GM18502 (cell line): ENCODE data around the gene FBXL20.

Experiments used
- ATAC-seq: cut with Tn5 transposase; IDR thresholded peaks from one replicate; pipeline ENCODE4 v1.9.1; 2021; ENCODE audit warnings: mild to moderate bottlenecking; ENCODE audit not compliant: unreplicated experiment, poor library complexity

Gene FBXL20

DNA sequence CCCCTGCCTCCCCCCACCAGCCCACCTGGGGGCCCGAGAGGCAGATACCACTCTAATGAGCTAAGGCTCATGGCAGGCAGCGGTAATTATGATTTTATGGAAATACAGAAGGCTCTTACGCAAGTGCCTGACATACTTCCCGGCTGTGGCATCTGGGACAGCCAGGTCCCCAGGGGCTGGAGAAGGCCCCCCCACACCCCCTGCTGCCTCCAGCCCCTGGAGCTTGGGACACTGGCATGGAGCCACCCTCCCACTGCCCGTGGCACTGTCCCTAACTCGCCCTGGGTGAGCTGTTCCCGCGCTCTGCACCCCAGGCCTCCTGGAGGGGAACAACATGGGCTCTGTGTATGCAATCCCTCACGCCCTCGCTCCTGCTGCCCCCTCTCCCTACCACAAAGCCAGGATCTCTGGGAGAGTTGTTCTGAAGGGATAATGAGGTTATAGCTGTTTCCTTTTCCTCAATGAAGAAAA lies 170.3 kb downstream of the FBXL20 start:
- ATAC-seq, result no peak

DNA sequence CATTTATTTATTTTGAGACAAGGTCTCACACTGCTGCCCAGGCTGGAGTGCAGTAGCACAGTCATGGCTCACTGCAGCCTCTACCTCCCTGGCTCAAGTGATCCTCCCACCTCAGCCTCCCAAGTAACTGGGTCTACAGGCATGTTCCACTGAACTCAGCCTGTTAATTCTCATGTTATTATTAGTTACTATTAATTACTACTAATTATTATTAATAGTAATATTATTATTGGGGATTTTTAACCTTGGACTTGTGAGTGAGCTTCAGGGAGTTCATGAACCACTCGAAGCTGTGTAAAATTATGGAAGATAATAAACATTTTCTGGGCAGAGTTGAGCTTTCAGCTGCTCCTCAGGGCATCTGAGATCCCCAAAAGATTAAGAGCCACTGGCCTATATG lies 171.1 kb downstream of the FBXL20 start:
- ATAC-seq, result no peak

DNA sequence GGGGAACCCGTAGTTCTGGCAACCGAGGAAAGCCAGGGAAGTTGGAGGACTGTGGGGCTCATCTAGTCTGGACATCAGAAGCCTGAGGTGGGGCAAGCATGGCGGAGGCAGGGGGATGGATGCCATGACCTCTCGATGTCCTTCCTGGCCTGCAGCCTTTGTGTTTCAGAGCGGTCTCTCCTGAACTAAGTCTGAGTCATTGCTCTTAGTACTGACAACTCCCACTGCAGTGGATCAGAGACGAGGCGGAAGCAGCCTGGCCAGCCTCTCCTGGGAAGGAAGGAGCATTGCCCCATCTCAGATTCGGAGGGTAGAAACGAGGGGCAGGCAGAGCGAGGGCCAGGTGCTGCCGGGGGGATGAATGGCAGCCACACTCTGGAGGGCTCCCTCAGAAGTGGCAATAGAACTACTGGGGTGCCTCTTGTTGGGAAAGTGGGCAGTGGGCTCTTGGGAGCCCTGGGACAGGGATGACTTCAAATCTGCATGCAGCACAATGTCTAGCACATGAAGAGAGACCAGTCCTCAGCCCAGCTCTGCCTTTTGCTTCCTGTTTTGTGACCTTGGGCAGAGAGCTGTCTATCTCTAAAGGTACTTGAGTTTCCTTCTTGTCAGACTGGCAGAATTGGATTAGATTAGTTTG lies 172.0 kb downstream of the FBXL20 start:
- ATAC-seq, result no peak

DNA sequence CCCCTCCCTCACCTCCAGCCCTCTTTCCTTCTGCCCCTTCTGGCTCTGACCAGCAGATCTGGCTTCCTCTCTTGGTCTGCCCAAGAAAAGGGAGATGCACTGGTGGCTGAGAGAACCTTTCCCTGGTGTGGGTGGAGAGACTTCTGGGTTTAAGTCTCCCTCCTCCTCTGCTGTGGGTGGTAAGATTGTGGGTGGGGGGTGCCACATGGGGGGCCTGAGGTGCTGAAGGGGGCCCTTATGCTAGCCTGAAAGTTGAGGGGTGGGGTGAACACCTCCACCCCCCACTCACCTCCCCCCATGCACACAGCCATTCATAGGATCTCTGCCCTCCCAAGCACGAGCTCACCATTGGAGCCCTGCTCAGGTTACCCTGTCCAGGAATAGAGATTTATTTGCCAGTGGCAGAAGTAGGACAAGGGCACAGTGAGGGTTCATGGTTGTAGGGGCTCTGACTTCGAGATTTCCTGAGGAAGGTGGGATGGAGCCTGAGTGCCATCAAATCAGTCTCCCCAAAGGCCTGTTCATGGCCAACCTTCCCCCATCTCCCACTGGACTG lies 174.0 kb downstream of the FBXL20 start:
- ATAC-seq, result no peak

DNA sequence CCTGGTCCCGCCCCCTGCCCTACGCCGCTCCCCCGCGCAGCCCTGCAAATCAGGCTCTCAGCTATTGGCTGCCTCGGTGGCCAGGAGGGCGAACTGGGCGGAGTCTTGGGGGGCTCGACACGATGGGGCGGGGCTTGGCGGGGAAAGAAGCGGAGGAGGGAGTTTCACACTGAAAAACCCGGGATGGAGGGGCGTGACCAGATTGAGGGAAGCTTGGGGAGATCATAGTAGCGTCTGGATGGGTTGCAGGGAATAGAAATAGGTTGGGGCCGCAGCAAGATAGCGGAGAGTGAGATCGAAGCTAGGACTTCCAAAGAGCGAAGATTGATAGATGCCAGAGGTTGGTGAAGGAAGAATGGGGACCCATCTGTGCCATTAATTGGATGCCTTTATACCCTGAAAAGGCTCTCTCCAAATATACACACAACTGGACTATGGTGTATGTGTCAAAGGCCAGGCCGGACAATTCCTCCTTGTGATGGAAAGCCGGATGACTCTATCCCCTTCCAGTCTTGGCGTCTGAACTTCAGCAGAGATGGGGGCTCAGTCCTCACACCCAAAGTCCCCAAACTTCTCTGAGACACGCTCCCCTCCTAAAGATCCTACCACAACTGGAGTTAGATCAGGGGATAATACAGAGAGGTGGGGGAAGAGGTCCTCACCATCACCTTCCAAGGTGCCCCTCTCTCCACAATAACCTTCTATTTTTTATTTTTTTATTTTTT lies 175.3 kb downstream of the FBXL20 start:
- ATAC-seq, result no peak

DNA sequence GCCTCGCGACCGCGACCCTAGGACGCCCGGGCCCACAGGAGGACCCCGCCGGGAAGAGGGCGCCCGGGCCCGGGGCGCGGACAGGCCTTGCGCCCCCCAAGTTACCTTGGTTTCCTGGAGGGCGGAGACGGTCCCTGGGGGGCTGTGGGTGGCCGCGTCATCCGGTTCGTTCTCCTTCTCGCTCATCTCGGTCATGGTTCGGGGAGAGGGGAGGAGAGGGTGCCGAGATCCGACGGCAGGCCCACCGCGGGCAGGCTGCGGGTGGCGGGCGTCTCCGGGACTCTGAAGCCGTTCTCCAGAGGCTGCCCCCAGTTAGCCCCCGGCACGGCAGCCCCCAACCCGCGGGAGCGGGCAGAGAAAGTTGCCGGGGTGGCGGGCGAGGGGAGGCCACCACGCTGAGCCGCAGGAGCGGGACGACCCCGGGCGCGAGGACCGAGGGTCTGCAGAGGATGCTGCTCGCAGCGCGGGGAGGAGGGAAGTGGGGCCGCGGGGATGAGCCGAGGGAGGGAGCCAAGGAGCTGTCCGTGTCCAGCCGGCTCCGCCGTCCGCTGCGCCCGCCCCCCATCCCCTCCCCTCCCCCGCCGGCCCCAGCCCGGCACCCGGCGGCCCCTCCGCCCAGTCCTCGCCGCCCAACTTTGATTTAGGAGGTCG lies 176.0 kb downstream of the FBXL20 start, which contains the start of gene STAC2:
Gene STAC2, minus strand, starts transcription at position 638 of the 651 bp plus-strand sequence. Its CDS starts 443 bp downstream, at position 195.
- ATAC-seq, result no peak

DNA sequence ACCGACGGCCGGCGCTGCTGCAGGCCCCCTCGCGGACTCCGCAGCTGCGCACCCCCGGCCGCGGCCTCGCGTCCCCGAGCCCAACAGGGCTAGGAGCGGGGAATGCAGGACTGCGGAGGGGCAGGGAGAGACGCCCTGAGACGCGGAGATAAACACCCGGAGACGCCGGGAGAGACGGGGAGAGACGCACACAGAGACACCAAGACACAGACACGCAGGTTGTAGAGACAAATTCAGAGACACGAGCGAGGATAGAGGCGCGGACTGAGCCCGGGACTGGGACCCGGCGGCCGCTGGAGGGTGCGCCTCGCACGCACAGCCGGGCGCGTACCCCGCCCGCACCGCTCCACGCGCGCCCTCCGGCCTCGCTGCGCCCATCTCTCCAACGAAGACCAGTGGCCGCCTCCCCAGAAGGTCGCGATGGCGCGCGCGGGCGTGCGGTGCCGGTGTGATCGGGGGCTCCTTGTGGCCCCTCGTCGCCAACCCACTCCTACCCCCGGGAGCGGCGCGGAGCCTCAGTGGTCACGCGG lies 176.6 kb downstream of the FBXL20 start:
- no peak for ATAC-seq

DNA sequence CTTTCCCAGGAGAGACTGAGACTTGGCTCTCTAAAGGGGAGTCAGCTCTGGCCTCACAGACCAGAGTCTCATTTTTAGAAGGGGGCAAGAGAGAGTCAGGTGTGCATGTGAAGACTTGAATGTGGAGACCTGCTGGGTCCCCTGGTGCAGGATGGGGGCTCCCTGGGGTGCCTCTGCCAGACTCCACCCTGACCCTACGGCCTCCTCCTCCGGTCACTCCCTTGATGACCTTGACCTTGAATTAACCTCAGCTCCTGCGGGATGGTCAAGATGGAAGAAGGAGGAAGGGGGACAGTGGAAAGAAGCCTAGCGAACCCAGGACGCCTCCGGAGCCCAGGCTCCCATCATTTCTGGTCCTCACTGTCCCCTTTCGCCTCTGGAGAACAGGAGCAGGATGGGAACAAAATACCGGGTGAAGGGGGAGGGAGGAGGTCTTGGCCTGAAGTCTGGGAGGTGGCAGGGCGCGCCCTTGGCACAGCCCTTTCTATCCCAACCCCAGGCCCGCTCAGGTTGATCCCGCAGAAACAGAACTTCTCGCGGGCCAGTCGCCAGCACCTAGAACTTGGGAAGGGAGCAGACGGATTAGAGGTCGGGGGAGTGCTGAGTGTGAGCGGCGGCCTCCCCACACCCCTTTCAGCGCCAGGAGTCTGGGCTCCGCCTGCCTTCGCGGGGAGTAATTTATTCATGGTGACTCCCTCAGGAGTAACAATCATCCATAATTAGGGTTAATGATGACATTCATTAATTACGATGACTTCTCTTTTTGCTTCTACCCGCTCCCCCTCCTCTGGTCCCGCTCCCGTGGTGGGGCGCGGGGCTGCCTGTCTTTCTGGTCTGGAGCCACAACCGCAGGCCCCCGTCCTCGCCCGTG lies 177.3 kb downstream of the FBXL20 start:
- no peak for ATAC-seq

DNA sequence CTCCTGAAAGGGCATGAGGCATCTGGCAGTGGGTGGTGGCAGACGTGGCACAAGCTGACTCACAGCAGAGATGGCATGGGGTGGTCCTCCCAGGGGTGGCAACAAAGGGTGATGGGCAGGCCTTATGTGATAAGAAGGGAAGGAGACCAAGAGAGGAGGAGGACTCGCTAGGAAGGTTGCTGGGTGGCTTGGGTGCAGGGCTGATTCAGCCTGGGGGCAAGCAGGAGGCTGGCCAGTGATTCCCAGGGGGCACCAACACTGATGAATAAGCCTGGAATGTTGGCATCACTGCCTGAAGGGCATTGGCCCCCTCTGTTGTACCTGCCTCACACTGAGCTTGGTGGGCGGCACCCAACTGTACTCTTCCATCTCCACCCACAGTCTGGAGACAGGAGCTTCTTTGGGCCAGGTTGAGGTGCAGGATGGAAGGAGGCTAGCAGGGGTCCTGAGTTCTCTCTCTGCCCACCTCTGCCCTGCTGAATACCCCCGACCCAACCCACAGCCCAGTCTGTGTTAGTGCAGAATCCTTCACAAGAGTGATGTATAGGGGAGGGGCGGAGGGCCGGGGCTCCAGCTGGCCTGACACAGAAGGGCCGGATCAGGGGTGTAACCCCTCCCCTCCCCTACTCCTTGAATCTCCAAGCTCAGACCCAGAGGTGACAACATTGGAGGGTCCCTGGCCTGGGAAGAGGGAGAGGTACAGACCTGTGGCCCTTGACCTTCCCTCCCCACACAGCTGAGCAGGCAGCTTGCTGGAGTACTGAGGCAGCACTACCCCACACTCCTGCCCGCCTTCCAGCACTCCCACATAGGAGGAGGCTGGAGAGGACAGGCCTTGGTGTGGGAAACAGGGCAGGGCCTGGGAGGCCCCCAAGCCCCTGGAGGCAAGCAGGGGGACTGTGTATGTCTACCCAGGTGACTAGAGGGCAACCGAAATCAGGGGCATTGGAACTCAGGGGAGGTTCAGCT lies 178.3 kb downstream of the FBXL20 start:
- ATAC-seq, result no peak

DNA sequence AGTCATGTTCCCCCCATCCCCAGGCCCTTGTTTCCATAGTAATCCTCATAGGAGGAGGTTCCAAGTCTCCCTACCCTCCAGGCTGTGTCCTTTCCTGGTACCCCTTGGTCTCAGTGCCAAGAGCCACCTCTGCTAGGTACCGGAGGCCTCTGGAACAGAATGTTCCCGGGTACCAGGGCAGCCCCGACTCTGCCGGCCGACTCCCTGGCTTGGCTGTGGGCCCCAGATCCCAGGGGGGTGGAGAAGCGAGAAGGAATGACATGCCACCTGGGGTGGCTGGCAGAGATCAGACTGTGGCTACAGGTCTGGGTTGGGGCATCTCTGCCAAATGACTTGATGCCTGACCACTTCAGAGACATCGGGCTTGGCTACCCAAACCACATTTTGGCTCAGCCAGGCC lies 179.3 kb downstream of the FBXL20 start:
- no peak for ATAC-seq

DNA sequence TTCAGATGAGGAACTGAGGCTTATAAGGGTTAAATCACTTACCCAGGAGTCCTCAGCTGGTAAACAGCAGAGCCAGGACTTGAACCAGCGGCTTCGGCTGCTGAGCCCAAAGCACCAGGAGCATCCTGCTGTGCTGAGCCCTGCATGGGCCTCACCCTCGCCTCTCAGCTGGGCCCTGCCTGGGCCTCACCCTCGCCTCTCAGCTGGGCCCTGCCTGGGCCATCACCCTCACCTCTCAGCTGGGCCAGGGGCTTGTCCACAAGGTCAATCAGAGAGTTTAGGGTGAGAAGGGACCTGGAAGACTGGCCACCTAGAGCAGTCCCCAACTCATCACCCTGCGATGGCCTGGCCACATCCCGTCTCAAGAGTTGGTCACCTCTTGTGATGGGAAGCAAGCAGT lies 179.9 kb downstream of the FBXL20 start:
- ATAC-seq, result no peak

DNA sequence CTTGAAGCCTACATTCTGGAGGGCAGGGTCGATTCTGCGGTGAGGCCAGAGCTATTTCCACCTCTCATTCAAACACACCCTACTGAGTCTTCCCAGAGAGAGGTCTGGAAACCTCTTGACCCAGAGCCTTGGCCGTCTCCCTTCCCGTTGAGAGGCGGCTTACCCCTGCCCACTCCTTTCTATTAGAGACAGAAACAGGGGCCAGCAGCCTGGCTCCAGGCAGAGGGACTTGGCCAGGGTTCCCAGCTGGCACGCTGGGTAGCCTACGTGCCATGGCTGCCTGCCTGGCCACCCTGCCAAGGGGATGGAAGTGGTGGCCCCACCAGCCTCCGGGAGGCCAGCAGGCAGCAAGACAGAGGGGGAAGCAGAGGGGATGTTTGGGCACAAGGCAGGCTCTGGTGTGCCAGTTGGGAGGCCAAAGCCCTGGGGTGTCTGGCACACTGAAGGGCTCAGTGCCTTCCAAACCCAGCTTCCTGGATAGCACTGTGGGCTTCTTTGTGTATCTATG lies 181.7 kb downstream of the FBXL20 start:
- ATAC-seq, result no peak

DNA sequence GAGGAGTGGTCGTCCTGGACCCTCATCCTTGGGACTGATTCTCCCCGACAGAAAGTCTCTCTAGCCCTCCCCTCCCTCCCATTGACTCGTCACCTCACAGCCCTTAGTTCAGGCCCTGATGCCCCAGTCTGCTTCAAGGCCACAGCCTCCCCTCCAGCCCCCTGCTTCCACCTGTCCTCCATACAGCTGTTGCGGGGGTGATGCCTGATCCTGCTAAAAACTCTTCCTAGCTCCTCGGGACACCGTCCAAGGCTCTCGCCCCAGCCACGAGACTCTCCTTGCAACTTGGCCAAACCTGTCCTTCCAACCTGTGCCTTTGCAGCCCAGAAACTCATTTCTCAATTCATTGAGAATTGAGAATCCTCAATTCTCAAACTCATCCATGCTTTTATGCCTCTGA lies 182.5 kb downstream of the FBXL20 start:
- no peak for ATAC-seq

DNA sequence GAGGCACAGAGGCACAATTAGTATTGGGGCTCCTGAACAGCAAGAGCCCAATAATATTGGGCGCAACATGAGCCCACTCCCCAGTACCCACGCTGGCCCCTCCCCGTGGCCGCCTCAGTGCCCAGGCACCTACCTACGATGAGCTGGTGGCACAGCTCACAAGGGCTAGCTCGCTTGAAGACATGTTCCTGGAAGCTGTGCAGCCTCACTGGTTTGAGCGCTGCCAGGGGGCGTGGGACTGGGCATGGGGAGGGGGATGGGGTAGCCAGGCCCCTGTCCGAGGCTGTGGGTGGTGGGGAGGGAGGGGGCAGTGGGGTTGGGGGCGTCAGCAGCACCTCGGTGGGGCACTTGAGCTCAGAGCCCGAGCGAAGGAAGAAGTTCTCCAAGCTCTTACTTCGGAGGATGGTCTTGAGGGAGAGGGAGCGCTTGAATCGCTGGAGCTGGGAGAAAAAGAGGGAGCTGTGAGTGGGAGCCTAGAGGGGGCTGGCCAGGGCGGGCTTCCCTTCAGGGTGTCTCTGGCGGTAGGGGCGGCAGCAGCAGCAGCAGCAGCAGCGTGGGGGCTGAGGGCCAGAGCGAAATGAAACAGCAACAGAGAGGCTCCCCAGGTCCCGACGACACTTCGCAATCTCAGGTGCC lies 183.6 kb downstream of the FBXL20 start:
- ATAC-seq, result no peak

DNA sequence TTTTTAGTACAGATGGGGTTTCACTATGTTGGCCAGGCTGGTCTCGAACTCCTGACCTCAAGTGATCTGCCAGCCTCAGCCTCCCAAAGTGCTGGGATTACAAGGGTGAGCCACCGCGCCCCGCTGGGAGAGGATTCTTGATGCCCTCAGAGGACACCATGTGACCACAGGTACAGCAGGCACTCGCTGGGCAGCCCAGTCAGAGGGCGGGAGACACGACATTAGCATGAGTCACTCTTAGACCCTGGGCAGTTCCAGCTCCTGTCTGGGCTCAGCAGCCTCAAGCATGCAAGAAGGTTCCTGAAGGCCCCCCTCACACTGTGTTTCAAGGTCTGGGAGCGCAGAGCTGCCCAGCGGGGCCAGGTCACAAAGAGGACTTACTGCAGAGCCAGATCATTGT lies 187.6 kb downstream of the FBXL20 start:
- ATAC-seq, result no peak

DNA sequence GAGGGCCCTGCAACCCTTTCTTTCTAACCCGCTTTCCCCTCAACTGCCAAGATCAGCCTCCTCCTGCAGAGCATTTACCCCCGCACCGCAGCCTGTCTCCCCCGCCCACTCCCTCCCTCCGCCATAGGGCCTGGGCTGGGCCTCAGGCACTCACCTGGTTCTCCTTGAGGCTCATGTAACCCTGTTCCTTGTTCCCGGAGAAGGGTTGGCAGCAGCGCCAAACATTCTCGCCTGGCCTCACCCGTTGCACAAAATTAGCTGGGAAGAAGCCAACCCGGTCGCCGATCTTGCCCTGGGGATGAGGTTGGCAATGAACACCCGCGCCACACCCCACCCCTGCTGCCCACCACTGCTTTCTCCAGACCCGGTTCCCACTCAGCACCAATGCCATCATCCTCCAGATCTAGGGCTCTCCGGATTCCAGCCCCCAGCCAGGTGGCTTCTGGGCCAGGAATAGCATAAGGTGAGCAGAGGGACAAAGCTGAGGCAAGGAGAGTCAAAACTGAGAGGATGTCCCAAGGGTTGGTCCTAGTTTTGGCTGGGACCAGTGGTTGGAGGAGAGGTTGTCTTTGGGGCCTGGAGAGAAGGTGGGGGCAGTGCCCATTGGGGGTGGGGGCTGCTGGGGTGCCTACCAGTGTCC lies 188.5 kb downstream of the FBXL20 start:
- no peak for ATAC-seq

DNA sequence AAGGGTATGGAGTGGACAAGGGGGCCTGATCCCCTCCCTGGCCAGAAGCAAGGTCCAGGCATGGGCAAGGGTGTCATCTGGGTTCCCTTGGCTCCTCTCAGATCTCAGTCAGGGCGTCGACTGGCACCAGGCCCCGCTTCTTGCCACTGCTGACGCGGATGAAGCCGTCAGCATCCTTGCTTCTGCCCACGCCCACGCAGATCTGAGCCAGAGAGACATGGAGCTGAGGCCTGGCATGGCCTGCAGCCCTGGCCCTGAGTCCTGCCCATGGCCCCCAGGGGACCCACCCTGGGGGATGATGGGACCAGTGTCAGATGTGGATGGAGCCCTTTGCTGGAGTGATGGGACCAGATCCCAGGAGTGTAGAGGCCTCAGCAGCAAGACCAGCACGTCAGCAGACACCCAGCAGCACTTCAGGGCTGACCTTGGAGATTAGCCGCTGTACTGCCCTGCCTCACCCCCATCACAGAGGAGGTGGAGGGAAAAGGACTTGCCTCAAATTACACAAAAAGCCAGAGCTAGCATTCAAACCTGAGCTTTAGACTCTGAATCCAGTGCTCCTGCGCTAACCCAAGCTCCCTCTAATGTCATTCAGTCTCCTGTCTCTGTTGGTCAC lies 189.1 kb downstream of the FBXL20 start:
- no peak for ATAC-seq
